ENCODE results near the gene RELT.

DNA sequence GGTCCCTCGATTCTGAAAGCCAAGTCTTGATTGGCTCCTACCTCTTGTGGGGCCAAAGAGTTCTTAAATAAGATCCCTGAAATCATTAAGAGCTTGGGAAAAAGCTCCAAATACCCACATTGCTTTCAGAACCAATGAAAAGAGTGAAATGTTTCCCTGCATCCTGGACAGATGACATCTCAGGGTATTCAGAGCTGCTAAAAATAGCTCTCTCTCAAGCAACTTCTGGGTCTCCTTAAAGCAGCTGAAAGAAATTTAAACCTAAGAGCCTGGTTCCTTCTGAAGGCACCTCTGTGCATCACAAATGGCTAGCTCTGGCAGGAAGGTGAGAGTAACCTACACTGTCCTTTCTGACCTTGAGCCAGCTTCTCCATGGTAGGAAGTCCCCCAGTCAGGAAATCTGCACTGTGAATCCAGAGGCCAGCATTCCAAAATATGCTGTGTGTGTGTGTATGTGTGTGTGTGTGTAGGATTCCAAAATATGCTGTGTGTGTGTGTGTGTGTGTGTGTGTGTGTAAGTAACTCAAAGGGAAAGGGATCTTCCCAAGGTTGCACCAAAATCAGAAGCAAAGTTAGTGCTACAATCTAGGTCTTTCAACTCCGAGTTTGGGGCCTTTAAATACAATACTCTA lies 50.1 kb downstream of the RELT start:
- TF ChIP-seq EZH2 (IDR thresholded peaks at IDR 0.05; ENCODE audit: low read length, unreplicated experiment): no peak
- TF ChIP-seq CTCF (conservative IDR thresholded peaks at IDR 0.05; ENCODE audit: low read depth, low read length): no peak

Measured in PC-3 (cell line).